Measurements from ENCODE around the gene PKHD1. TPM values are rescaled to one million over a fixed set of nuclear protein-coding genes. Genes with fewer than 3 reads are reported as not detected.
A peak's percentile ranks its signal among the peaks of the same experiment; 100 is the strongest.

The PKHD1 gene
- total RNA-seq, 1 donor from 2014 or later: 1.3 TPM

DNA sequence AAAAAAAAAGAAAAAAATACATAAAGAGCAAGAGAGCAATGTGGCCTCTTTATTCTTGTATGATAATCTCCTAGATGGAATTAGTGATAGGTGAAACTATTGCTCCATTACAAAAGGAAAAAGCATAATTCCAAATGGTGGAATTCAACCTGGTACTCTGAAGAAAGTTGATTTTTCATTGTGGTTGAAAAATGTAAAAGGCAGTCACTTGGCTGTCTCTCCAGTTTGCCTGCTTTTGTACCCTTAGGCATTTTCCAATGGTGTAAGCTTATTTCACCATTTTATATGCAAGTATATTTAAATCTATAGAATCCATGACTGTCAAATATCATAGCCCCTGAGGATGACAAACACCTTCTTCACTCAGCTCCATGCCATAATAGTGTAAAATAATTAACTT lies 38.8 kb upstream of the PKHD1 start:
- Mint-ChIP-seq H3K27me3 (no peaks in the 10 kb centered on the region), H3K9me3 (ENCODE audit: low read depth) (peaks cover 8% of the 10 kb centered on the region), H3K4me3 (ENCODE audit: low read depth) (no peak overlapping the region), H3K27ac (no peak overlapping the region), H3K36me3 (ENCODE audit: insufficient read depth) (no peaks in the 10 kb centered on the region), H3K4me1 (ENCODE audit: low read depth) (peaks cover 10% of the 10 kb centered on the region)
- no peak for DNase-seq (ENCODE audit: low spot score, unreplicated experiment)
- TF ChIP-seq, protein P1, sequence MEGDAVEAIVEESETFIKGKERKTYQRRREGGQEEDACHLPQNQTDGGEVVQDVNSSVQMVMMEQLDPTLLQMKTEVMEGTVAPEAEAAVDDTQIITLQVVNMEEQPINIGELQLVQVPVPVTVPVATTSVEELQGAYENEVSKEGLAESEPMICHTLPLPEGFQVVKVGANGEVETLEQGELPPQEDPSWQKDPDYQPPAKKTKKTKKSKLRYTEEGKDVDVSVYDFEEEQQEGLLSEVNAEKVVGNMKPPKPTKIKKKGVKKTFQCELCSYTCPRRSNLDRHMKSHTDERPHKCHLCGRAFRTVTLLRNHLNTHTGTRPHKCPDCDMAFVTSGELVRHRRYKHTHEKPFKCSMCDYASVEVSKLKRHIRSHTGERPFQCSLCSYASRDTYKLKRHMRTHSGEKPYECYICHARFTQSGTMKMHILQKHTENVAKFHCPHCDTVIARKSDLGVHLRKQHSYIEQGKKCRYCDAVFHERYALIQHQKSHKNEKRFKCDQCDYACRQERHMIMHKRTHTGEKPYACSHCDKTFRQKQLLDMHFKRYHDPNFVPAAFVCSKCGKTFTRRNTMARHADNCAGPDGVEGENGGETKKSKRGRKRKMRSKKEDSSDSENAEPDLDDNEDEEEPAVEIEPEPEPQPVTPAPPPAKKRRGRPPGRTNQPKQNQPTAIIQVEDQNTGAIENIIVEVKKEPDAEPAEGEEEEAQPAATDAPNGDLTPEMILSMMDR (IDR thresholded peaks at IDR 0.05; ENCODE audit: unreplicated experiment): no peak

DNA sequence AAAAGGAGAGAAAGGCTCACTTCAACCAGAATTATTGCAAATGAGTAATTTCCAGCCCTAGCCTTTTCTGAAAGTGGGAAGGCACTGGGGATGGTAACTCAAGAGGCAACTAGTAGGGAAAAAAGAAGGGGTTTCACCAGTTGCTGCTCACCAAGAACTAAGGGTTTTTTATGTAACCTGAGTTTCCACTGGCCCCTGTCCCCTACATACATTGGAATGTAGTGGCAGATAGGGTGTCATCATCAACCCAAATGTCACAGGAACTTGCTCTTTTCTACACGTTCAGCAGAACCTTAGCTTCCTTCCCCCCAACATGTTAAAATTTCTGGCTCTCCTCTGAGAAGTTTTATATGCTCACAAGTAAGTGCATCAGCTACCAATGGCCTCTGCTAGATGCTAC lies 38.2 kb upstream of the PKHD1 start:
- H3K4me3 Mint-ChIP-seq (ENCODE audit: low read depth): no peak overlapping the region
- TF ChIP-seq, protein P1 (IDR thresholded peaks at IDR 0.05; ENCODE audit: unreplicated experiment): no peak
- DNase-seq (ENCODE audit: low spot score, unreplicated experiment): no peak
- H3K27me3 Mint-ChIP-seq: no peaks in the 10 kb centered on the region
- peaks cover 10% of the 10 kb centered on the region for H3K4me1 Mint-ChIP-seq (ENCODE audit: low read depth)
- H3K27ac Mint-ChIP-seq: no peak overlapping the region
- H3K9me3 Mint-ChIP-seq (ENCODE audit: low read depth): peaks cover 8% of the 10 kb centered on the region
- H3K36me3 Mint-ChIP-seq (ENCODE audit: insufficient read depth): no peaks in the 10 kb centered on the region

DNA sequence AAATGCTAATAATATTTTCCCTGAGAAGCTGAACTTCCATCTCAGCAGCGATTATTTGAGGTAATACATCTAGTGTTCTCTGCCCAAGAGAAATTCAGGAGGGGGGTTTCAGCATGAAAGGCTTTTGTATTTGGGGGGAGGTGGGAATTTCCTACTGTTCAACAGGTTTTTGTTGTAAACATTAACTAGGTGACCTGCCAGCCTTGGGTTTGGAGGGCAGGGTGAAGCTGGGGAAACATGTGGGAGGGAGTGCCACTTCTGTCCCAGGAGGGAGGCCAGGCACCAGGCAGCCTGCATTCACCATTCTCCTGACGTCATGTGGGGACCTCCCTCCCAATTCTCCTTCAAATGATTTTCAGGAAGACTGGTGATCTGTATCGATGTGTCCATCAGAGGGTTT lies 37.7 kb upstream of the PKHD1 start:
- peaks cover 8% of the 10 kb centered on the region for H3K9me3 Mint-ChIP-seq (ENCODE audit: low read depth)
- no peaks in the 10 kb centered on the region for H3K27me3 Mint-ChIP-seq
- TF ChIP-seq, protein P1 (IDR thresholded peaks at IDR 0.05; ENCODE audit: unreplicated experiment): no peak
- no peak for DNase-seq (ENCODE audit: low spot score, unreplicated experiment)
- no peak overlapping the region for H3K4me3 Mint-ChIP-seq (ENCODE audit: low read depth)
- peak overlapping the region; percentile 19 for H3K27ac Mint-ChIP-seq
- H3K4me1 Mint-ChIP-seq (ENCODE audit: low read depth): peaks cover 10% of the 10 kb centered on the region
- no peaks in the 10 kb centered on the region for H3K36me3 Mint-ChIP-seq (ENCODE audit: insufficient read depth)

DNA sequence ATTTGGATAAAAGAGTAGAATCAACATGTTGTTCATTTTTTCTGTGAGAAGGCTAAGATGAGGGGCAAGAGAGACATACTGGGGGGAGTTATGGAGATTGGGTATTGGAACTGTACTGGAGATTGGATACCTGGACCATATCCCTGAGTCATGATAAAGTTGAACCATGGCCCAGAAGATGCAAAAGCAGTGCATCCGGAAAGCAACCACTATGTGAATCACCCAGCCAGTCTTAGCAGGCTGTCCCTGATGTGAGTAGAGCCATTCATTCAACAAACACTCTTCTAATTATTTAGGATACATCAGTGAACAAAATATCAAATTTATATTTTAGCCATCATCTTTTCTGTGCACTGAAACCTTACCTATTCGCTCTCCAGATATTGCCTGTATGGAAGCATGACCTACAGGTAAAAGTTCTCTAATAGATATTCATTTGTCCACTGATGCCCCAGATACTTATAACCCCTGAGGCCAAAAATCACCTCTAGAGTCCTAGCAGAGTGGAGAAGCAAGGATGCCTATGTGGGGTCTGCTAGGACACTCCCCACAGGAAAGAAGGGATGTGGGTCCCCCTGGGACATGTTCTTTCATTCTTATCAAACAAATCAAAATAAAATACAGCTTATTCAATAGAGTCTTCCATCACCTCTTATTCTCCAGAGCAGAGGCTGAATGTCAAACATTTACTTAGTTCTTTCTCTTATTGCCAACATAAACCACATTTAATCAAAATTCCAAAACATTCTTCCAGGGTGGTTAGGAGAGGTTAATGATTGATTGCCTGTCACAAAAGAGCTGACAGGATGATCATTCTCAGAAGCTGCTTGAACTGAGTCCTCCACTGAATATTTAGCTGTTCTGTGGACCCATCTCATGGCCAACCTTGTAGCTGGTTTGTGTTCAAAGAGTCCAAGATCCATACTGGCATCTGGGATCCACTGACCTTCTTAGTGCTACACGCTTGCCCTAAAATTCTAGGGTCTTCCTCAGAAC lies 37.0 kb upstream of the PKHD1 start:
- no peak for DNase-seq (ENCODE audit: low spot score, unreplicated experiment)
- peaks cover 10% of the 10 kb centered on the region for H3K4me1 Mint-ChIP-seq (ENCODE audit: low read depth)
- no peak overlapping the region for H3K4me3 Mint-ChIP-seq (ENCODE audit: low read depth)
- peak overlapping the region; percentile 19 for H3K27ac Mint-ChIP-seq
- TF ChIP-seq, protein P1 (IDR thresholded peaks at IDR 0.05; ENCODE audit: unreplicated experiment): no peak
- H3K27me3 Mint-ChIP-seq: no peaks in the 10 kb centered on the region
- H3K9me3 Mint-ChIP-seq (ENCODE audit: low read depth): peaks cover 9% of the 10 kb centered on the region
- peaks cover 1% of the 10 kb centered on the region for H3K36me3 Mint-ChIP-seq (ENCODE audit: insufficient read depth)

DNA sequence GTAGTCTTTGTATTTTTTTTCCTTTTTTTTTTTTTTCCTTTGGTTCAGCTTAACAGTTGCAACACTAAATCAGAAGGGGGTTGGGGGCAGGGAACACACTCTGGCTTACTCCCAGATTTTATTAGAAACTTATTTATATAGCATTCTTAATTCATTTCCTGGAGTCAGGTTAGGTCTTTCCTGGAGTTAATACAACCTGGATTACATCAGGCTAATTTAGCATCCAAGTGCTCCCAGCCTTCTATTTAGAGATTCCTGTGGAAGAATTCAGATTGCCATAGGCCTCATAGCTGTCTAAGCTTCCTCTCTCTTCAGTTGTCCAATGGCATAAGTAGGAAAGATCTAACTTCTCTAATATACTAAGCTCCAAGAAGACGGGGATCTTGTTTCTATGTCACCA lies 35.8 kb upstream of the PKHD1 start:
- Mint-ChIP-seq H3K4me1 (ENCODE audit: low read depth) (peaks cover 10% of the 10 kb centered on the region), H3K4me3 (ENCODE audit: low read depth) (no peak overlapping the region), H3K27me3 (no peaks in the 10 kb centered on the region), H3K27ac (no peak overlapping the region), H3K36me3 (ENCODE audit: insufficient read depth) (peaks cover 1% of the 10 kb centered on the region), H3K9me3 (ENCODE audit: low read depth) (peaks cover 14% of the 10 kb centered on the region)
- TF ChIP-seq, protein P1 (IDR thresholded peaks at IDR 0.05; ENCODE audit: unreplicated experiment): no peak
- no peak for DNase-seq (ENCODE audit: low spot score, unreplicated experiment)
